HL-60 (cell line): ENCODE data around the gene DIP2A.
A peak's percentile ranks its signal among the peaks of the same experiment; 100 is the strongest.

Experiments
- DNase-seq, 2 experiments: peaks; one replicate each; pipeline ENCODE4 v3.0.0-alpha.2; 2010 to 2020; ENCODE audit warnings: low read depth in 1 of 2, low spot score in 1 of 2
- H3K27ac ChIP-seq: fragments of 250-450 bp; sonication (Bioruptor Pico); replicated peaks from 2 replicates; pipeline ENCODE4 v1.5.1; 2020; ENCODE audit warnings: mild to moderate bottlenecking, moderate library complexity
- H3K27me3 ChIP-seq: fragments of 250-450 bp; sonication (Bioruptor Pico); 2 replicates; pipeline ENCODE4 v1.5.1; 2021; ENCODE audit warnings: mild to moderate bottlenecking, moderate library complexity; ENCODE audit not compliant: insufficient read depth, poor library complexity, severe bottlenecking
- H3K4me3 ChIP-seq: replicated peaks from 2 replicates; pipeline ENCODE4 v1.5.1; 2011; ENCODE audit warnings: mild to moderate bottlenecking, control low read depth, low read length; ENCODE audit not compliant: insufficient read depth
- GABPA ChIP-seq: IDR thresholded peaks from 2 replicates; pipeline ENCODE4 v1.6.1; 2012; ENCODE audit warnings: low read depth
- POLR2AphosphoS5 ChIP-seq: IDR thresholded peaks from 2 replicates; pipeline ENCODE4 v1.6.1; 2012; ENCODE audit warnings: low read depth
- SPI1 ChIP-seq: IDR thresholded peaks from 2 replicates; pipeline ENCODE4 v1.6.1; 2012; ENCODE audit warnings: low read depth, mild to moderate bottlenecking, borderline replicate concordance
- TF ChIP-seq, protein P1 (sequence below): IDR thresholded peaks from one replicate; pipeline ENCODE4 v1.5.1; 2011; ENCODE audit warnings: low read length, control low read depth, inconsistent platforms; ENCODE audit not compliant: insufficient read depth
- TF ChIP-seq, protein P2 (sequence below): IDR thresholded peaks from 2 replicates; pipeline ENCODE4 v1.6.1; 2012; ENCODE audit warnings: low read depth; ENCODE audit not compliant: insufficient replicate concordance

The DIP2A gene

DNA sequence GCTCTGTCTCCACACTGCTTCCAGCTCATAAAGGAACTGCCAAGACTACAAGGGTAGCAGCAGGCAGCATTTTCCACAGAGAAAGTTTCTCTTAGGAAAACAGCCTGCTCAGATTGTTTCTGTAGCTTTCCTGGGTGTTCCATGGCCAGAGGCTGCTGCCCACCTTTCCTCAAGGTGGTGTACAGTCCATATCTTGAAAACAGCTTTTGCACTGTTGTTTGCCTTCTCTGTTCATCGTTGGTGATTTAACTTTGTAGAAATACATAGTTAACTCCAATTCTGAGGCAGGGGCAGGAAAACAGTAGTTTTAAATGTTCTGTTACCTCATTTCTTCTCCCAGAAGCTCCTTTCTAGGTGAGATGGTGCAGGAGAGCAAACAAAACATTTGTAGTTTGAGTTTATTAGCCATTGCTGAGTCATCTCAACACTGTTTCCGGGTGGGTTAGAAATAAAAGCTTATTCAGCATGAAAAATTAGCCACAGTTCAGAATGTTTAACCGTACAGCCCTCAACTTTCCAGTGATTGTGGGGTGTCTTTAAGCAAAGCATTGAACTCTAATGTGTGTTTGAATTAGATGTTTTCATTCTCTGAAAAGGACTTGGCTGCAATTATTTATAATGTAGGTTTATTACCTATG is 41.7 kb downstream of the DIP2A start:
- TF ChIP-seq, protein P1, sequence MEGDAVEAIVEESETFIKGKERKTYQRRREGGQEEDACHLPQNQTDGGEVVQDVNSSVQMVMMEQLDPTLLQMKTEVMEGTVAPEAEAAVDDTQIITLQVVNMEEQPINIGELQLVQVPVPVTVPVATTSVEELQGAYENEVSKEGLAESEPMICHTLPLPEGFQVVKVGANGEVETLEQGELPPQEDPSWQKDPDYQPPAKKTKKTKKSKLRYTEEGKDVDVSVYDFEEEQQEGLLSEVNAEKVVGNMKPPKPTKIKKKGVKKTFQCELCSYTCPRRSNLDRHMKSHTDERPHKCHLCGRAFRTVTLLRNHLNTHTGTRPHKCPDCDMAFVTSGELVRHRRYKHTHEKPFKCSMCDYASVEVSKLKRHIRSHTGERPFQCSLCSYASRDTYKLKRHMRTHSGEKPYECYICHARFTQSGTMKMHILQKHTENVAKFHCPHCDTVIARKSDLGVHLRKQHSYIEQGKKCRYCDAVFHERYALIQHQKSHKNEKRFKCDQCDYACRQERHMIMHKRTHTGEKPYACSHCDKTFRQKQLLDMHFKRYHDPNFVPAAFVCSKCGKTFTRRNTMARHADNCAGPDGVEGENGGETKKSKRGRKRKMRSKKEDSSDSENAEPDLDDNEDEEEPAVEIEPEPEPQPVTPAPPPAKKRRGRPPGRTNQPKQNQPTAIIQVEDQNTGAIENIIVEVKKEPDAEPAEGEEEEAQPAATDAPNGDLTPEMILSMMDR: no peak
- TF ChIP-seq SPI1 (no peak), GABPA (no peak), POLR2AphosphoS5 (no peak)
- TF ChIP-seq, protein P2, sequence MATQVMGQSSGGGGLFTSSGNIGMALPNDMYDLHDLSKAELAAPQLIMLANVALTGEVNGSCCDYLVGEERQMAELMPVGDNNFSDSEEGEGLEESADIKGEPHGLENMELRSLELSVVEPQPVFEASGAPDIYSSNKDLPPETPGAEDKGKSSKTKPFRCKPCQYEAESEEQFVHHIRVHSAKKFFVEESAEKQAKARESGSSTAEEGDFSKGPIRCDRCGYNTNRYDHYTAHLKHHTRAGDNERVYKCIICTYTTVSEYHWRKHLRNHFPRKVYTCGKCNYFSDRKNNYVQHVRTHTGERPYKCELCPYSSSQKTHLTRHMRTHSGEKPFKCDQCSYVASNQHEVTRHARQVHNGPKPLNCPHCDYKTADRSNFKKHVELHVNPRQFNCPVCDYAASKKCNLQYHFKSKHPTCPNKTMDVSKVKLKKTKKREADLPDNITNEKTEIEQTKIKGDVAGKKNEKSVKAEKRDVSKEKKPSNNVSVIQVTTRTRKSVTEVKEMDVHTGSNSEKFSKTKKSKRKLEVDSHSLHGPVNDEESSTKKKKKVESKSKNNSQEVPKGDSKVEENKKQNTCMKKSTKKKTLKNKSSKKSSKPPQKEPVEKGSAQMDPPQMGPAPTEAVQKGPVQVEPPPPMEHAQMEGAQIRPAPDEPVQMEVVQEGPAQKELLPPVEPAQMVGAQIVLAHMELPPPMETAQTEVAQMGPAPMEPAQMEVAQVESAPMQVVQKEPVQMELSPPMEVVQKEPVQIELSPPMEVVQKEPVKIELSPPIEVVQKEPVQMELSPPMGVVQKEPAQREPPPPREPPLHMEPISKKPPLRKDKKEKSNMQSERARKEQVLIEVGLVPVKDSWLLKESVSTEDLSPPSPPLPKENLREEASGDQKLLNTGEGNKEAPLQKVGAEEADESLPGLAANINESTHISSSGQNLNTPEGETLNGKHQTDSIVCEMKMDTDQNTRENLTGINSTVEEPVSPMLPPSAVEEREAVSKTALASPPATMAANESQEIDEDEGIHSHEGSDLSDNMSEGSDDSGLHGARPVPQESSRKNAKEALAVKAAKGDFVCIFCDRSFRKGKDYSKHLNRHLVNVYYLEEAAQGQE: no peak
- DNase-seq: no peak
- Histone ChIP-seq H3K27me3 (no peaks in the 10 kb centered on the region), H3K4me3 (no peak overlapping the region), H3K27ac (peak overlapping the region; percentile 43)

- DNase-seq: no peak
- H3K4me3 ChIP-seq: no peak overlapping the region
- peak overlapping the region; percentile 25; the same call in 1 of the 2 replicates for H3K27ac ChIP-seq
- no peaks in the 10 kb centered on the region for H3K27me3 ChIP-seq
- TF ChIP-seq, protein P2: no peak
- no peak for TF ChIP-seq POLR2AphosphoS5
Measured at GRCh38 chr21:46503922-46504550, 45.3 kb downstream of the DIP2A start.

DNA sequence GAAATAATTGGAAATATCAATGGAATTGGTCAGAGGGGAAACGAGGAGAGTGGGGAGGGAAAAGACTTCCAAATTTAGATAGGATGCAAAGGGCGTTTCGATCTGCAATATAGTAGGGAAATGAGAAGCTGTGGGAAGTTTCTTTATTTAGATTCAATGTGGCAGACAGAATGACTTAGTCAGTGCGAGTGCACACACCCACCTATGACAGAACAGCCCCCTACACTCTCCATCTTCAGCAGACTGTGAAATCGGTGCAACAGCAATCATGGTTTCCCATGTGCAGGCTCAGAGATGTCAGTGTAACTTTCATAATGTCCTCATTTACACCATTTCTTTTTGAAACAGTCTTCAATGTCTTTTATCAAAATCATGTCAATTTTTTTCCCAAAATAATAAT is 46.0 kb downstream of the DIP2A start:
- TF ChIP-seq, protein P2: no peak
- TF ChIP-seq, protein P1: no peak
- TF ChIP-seq POLR2AphosphoS5 (no peak), GABPA (no peak)
- no peak overlapping the region for H3K27ac ChIP-seq
- DNase-seq: no peak
- no peaks in the 10 kb centered on the region for H3K27me3 ChIP-seq
- H3K4me3 ChIP-seq: no peak overlapping the region
